Fibroblast of the aortic adventitia (primary cell): ENCODE measurements around the gene C1orf141. TPM values are rescaled to one million over a fixed set of nuclear protein-coding genes. Genes with fewer than 3 reads are reported as not detected.
"Not testable (repeated sequence)": the region's sequence is repeated elsewhere in the genome, so short reads cannot be mapped to it uniquely, and the experiment has no call there.

Source experiments
- DNase-seq: peaks from one replicate; pipeline ENCODE4 v3.0.0-alpha.2; 2010; ENCODE audit warnings: low read depth
- H3K4me3 ChIP-seq: 2 replicates; pipeline ENCODE4 v1.5.1; 2011; ENCODE audit warnings: low read depth, mild to moderate bottlenecking, control low read depth, low read length, moderate library complexity
- CTCF ChIP-seq: IDR thresholded peaks from 2 replicates; pipeline ENCODE4 v1.5.1; 2011; ENCODE audit warnings: mild to moderate bottlenecking, low read length, control low read depth, inconsistent platforms; ENCODE audit not compliant: insufficient read depth
- total RNA-seq: library from RNA; depleted of rRNA; stranded (reverse); fragments of >200 nt; gene quantifications from 2 replicates; pipeline ENCODE4 v1.2.3, GENCODE V29; 2012; ENCODE audit warnings: low replicate concordance

Gene C1orf141
- total RNA-seq, 1 donor = not detected

GRCh38 chr1:67146101-67146500 is 11.3 kb upstream of the C1orf141 start:
- no peak overlapping the region for H3K4me3 ChIP-seq
- no peak for DNase-seq
- no peak for TF ChIP-seq CTCF

GRCh38 chr1:67144696-67145095 is 9.9 kb upstream of the C1orf141 start:
- no peak overlapping the region for H3K4me3 ChIP-seq
- DNase-seq = no peak
- peak; percentile 26 for TF ChIP-seq CTCF

GRCh38 chr1:67143966-67144365 is 9.2 kb upstream of the C1orf141 start:
- no peak for TF ChIP-seq CTCF
- DNase-seq = no peak
- H3K4me3 ChIP-seq = no peak overlapping the region

GRCh38 chr1:67142931-67143330 is 8.2 kb upstream of the C1orf141 start:
- H3K4me3 ChIP-seq = no peak overlapping the region
- DNase-seq = no peak
- no peak for TF ChIP-seq CTCF

DNA sequence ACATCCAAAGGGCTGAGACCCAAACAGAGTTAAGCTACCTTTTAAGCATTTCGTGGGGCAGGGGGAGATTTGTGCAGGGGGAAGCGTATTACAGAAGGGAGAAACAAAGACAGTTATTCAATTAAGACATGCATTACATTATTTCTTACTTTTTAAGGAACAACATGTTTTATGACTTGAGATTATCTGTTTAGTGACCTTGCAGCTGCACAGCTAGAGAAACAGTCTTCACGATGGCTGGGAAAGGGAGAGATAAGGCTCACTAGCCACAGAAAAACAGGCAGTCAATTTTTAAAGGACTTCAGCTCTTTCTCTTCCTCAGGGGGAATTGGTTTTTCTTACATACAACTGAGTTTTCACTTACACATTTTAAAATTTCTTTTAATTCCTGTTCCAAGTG is 7.1 kb upstream of the C1orf141 start:
- DNase-seq, H3K4me3 ChIP-seq: not testable (repeated sequence)

DNA sequence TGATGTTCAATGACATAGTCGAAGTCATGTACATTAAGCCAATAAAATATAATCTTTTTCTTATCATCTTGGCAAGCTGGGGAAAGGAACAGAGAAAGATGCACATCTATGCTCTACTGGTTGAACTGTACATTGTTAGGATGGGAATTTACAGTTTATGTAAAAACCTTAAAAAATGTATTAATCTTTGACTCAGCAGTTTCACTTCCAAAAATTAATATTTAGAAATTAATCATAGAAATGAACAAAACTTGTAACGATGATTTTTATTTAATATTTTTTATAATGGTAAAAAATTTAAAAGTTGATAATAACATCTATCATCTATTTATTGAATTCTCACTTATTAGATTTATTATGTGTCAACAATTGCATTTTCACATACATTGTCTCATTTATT is 5.7 kb upstream of the C1orf141 start:
- no peak overlapping the region for H3K4me3 ChIP-seq
- TF ChIP-seq CTCF = no peak
- DNase-seq = no peak

- no peak for DNase-seq
- no peak overlapping the region for H3K4me3 ChIP-seq
- no peak for TF ChIP-seq CTCF
Observed at GRCh38 chr1:67138813-67139499, 4.2 kb upstream of the C1orf141 start.
